ENCODE data around the gene SLCO3A1.

DNA sequence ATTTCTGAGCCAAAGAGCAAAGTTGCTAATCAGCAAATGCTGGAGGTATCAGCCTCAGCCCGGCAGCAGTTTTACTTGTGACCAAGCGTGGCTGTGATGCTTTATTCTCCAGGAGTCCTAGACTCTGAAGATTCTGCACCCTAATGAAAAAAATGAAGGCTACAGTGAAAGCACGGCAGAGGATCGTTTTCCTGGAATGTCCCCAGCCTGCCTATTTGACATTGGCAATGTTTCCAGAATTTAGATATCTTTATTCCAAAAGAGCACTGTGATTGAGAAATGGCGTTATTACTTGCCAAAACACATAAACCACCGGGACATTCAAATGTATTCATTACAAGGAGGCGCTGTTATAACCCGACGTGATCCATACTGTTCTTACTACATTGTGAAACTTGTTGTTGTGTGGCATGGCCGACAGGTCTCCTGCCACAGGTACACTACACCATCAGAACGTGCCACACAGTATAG is 263.8 kb downstream of the SLCO3A1 start:
- TF ChIP-seq, protein P1, sequence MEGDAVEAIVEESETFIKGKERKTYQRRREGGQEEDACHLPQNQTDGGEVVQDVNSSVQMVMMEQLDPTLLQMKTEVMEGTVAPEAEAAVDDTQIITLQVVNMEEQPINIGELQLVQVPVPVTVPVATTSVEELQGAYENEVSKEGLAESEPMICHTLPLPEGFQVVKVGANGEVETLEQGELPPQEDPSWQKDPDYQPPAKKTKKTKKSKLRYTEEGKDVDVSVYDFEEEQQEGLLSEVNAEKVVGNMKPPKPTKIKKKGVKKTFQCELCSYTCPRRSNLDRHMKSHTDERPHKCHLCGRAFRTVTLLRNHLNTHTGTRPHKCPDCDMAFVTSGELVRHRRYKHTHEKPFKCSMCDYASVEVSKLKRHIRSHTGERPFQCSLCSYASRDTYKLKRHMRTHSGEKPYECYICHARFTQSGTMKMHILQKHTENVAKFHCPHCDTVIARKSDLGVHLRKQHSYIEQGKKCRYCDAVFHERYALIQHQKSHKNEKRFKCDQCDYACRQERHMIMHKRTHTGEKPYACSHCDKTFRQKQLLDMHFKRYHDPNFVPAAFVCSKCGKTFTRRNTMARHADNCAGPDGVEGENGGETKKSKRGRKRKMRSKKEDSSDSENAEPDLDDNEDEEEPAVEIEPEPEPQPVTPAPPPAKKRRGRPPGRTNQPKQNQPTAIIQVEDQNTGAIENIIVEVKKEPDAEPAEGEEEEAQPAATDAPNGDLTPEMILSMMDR (IDR thresholded peaks at IDR 0.05; ENCODE audit: low read depth, low read length, missing input control), result no peak
- TF ChIP-seq, protein P2, sequence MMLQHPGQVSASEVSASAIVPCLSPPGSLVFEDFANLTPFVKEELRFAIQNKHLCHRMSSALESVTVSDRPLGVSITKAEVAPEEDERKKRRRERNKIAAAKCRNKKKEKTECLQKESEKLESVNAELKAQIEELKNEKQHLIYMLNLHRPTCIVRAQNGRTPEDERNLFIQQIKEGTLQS (IDR thresholded peaks at IDR 0.05), result no peak
- peak; percentile 8 for TF ChIP-seq FOXA1 (IDR thresholded peaks at IDR 0.05)
- TF ChIP-seq EGR1 (IDR thresholded peaks at IDR 0.05; ENCODE audit: low read depth in 2 of 2), result no peak
- TF ChIP-seq RAD21 (IDR thresholded peaks at IDR 0.05), result peak; percentile 58 to 65
- peak; percentile 67 for TF ChIP-seq SP1 (IDR thresholded peaks at IDR 0.05)
- TF ChIP-seq YY1 (IDR thresholded peaks at IDR 0.05), result peak; percentile 86
- peak; percentile 60 to 83 for TF ChIP-seq RXRA (IDR thresholded peaks at IDR 0.05)
- no peak for TF ChIP-seq NR2F2 (IDR thresholded peaks at IDR 0.05)
- TF ChIP-seq, protein P3, sequence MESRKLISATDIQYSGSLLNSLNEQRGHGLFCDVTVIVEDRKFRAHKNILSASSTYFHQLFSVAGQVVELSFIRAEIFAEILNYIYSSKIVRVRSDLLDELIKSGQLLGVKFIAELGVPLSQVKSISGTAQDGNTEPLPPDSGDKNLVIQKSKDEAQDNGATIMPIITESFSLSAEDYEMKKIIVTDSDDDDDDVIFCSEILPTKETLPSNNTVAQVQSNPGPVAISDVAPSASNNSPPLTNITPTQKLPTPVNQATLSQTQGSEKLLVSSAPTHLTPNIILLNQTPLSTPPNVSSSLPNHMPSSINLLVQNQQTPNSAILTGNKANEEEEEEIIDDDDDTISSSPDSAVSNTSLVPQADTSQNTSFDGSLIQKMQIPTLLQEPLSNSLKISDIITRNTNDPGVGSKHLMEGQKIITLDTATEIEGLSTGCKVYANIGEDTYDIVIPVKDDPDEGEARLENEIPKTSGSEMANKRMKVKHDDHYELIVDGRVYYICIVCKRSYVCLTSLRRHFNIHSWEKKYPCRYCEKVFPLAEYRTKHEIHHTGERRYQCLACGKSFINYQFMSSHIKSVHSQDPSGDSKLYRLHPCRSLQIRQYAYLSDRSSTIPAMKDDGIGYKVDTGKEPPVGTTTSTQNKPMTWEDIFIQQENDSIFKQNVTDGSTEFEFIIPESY (IDR thresholded peaks at IDR 0.05), result peak; percentile 86
- no peak for TF ChIP-seq JUND (IDR thresholded peaks at IDR 0.05)
- TF ChIP-seq, protein P4, sequence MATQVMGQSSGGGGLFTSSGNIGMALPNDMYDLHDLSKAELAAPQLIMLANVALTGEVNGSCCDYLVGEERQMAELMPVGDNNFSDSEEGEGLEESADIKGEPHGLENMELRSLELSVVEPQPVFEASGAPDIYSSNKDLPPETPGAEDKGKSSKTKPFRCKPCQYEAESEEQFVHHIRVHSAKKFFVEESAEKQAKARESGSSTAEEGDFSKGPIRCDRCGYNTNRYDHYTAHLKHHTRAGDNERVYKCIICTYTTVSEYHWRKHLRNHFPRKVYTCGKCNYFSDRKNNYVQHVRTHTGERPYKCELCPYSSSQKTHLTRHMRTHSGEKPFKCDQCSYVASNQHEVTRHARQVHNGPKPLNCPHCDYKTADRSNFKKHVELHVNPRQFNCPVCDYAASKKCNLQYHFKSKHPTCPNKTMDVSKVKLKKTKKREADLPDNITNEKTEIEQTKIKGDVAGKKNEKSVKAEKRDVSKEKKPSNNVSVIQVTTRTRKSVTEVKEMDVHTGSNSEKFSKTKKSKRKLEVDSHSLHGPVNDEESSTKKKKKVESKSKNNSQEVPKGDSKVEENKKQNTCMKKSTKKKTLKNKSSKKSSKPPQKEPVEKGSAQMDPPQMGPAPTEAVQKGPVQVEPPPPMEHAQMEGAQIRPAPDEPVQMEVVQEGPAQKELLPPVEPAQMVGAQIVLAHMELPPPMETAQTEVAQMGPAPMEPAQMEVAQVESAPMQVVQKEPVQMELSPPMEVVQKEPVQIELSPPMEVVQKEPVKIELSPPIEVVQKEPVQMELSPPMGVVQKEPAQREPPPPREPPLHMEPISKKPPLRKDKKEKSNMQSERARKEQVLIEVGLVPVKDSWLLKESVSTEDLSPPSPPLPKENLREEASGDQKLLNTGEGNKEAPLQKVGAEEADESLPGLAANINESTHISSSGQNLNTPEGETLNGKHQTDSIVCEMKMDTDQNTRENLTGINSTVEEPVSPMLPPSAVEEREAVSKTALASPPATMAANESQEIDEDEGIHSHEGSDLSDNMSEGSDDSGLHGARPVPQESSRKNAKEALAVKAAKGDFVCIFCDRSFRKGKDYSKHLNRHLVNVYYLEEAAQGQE (IDR thresholded peaks at IDR 0.05), result no peak
- TF ChIP-seq, protein P5, sequence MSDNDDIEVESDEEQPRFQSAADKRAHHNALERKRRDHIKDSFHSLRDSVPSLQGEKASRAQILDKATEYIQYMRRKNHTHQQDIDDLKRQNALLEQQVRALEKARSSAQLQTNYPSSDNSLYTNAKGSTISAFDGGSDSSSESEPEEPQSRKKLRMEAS (IDR thresholded peaks at IDR 0.05), result peak; percentile 66
